SK-N-SH treated with all-trans-retinoic acid at 6 μM for 48 hours (cell line): Measurements from ENCODE around the gene DOP1B.

Source experiments
- ATAC-seq: fragments of 200-7000 bp; cut with Tn5 transposase; 3 replicates; pipeline ENCODE4 v1.9.1; 2020; ENCODE audit warnings: mild to moderate bottlenecking, moderate library complexity
- ARNTL ChIP-seq: fragments of 450-650 bp; formaldehyde crosslinking; IDR thresholded peaks from 2 replicates; pipeline ENCODE4 v1.5.0; 2020; ENCODE audit warnings: low read depth, mild to moderate bottlenecking, moderate library complexity, borderline replicate concordance
- CSDC2 ChIP-seq: fragments of 250-450 bp; sonication (Bioruptor Pico); IDR thresholded peaks from 2 replicates; pipeline ENCODE4 v1.5.0; 2020; ENCODE audit warnings: mild to moderate bottlenecking, moderate library complexity
- ESRRG ChIP-seq: fragments of 250-450 bp; sonication (Bioruptor Pico); IDR thresholded peaks from 2 replicates; pipeline ENCODE4 v1.6.1; 2021; ENCODE audit warnings: mild to moderate bottlenecking
- GLIS3 ChIP-seq: fragments of 250-450 bp; sonication (Bioruptor Pico); IDR thresholded peaks from 2 replicates; pipeline ENCODE4 v1.5.0; 2020; ENCODE audit warnings: mild to moderate bottlenecking, moderate library complexity
- ISL1 ChIP-seq: fragments of 250-450 bp; sonication (Bioruptor Pico); IDR thresholded peaks from 2 replicates; pipeline ENCODE4 v2.1.2; 2022; ENCODE audit warnings: mild to moderate bottlenecking, moderate library complexity
- OSR1 ChIP-seq: fragments of 250-450 bp; sonication (Bioruptor Pico); IDR thresholded peaks from 2 replicates; pipeline ENCODE4 v1.8.0; 2022; ENCODE audit warnings: moderate library complexity, mild to moderate bottlenecking, inconsistent platforms
- PPARA ChIP-seq: fragments of 250-450 bp; sonication (Bioruptor Pico); IDR thresholded peaks from 2 replicates; pipeline ENCODE4 v1.5.0; 2020; ENCODE audit warnings: mild to moderate bottlenecking, borderline replicate concordance
- RARB ChIP-seq: fragments of 250-450 bp; sonication (Bioruptor Pico); IDR thresholded peaks from 2 replicates; pipeline ENCODE4 v1.8.0; 2021; ENCODE audit warnings: mild to moderate bottlenecking, moderate library complexity
- SNAI2 ChIP-seq: fragments of 250-450 bp; sonication (Bioruptor Pico); IDR thresholded peaks from 2 replicates; pipeline ENCODE4 v1.5.0; 2020; ENCODE audit warnings: mild to moderate bottlenecking, moderate library complexity
- TCF4 ChIP-seq: fragments of 250-450 bp; sonication (Bioruptor Pico); IDR thresholded peaks from 2 replicates; pipeline ENCODE4 v1.8.0; 2021; ENCODE audit warnings: mild to moderate bottlenecking, moderate library complexity, borderline replicate concordance
- TOX ChIP-seq: fragments of 250-450 bp; sonication (Bioruptor Pico); IDR thresholded peaks from 2 replicates; pipeline ENCODE4 v1.8.0; 2021; ENCODE audit warnings: mild to moderate bottlenecking, moderate library complexity, borderline replicate concordance
- ZC3H10 ChIP-seq: fragments of 250-450 bp; sonication (Bioruptor Pico); IDR thresholded peaks from 2 replicates; pipeline ENCODE4 v1.5.1; 2021; ENCODE audit warnings: mild to moderate bottlenecking, moderate library complexity
- ZFP3 ChIP-seq: fragments of 250-450 bp; sonication (Bioruptor Pico); IDR thresholded peaks from 2 replicates; pipeline ENCODE4 v1.5.0; 2020; ENCODE audit warnings: mild to moderate bottlenecking, moderate library complexity
- ZFP30 ChIP-seq: fragments of 450-650 bp; formaldehyde crosslinking; IDR thresholded peaks from 2 replicates; pipeline ENCODE4 v1.5.0; 2022; ENCODE audit warnings: mild to moderate bottlenecking, moderate library complexity
- ZNF565 ChIP-seq: fragments of 450-650 bp; formaldehyde crosslinking; conservative IDR thresholded peaks from 2 replicates; pipeline ENCODE4 v1.5.0; 2020; ENCODE audit warnings: low read depth, mild to moderate bottlenecking, moderate library complexity
- ZNF70 ChIP-seq: fragments of 450-650 bp; formaldehyde crosslinking; IDR thresholded peaks from 2 replicates; pipeline ENCODE4 v1.5.0; 2020; ENCODE audit warnings: mild to moderate bottlenecking, moderate library complexity
- ZNF8 ChIP-seq: fragments of 450-650 bp; formaldehyde crosslinking; IDR thresholded peaks from 2 replicates; pipeline ENCODE4 v1.5.0; 2020; ENCODE audit warnings: mild to moderate bottlenecking, moderate library complexity
- TF ChIP-seq, protein P1 (sequence below): fragments of 250-450 bp; sonication (Bioruptor Pico); IDR thresholded peaks from 2 replicates; pipeline ENCODE4 v1.8.0; 2021; ENCODE audit warnings: low read depth, mild to moderate bottlenecking, moderate library complexity, borderline replicate concordance
- TF ChIP-seq, protein P2 (sequence below): fragments of 250-450 bp; sonication (Bioruptor Pico); IDR thresholded peaks from 2 replicates; pipeline ENCODE4 v1.8.0; 2020; ENCODE audit warnings: mild to moderate bottlenecking, moderate library complexity, borderline replicate concordance
- TF ChIP-seq, protein P3 (sequence below): fragments of 250-450 bp; sonication (Bioruptor Pico); IDR thresholded peaks from 2 replicates; pipeline ENCODE4 v1.5.1; 2020; ENCODE audit warnings: low read depth, mild to moderate bottlenecking, moderate library complexity
- TF ChIP-seq, protein P4 (sequence below): fragments of 250-450 bp; sonication (Bioruptor Pico); IDR thresholded peaks from 2 replicates; pipeline ENCODE4 v1.5.1; 2021; ENCODE audit warnings: mild to moderate bottlenecking, moderate library complexity
- TF ChIP-seq, protein P5 (sequence below): fragments of 250-450 bp; sonication (Bioruptor Pico); IDR thresholded peaks from 2 replicates; pipeline ENCODE4 v1.5.0; 2020; ENCODE audit warnings: mild to moderate bottlenecking, moderate library complexity

The DOP1B gene

DNA sequence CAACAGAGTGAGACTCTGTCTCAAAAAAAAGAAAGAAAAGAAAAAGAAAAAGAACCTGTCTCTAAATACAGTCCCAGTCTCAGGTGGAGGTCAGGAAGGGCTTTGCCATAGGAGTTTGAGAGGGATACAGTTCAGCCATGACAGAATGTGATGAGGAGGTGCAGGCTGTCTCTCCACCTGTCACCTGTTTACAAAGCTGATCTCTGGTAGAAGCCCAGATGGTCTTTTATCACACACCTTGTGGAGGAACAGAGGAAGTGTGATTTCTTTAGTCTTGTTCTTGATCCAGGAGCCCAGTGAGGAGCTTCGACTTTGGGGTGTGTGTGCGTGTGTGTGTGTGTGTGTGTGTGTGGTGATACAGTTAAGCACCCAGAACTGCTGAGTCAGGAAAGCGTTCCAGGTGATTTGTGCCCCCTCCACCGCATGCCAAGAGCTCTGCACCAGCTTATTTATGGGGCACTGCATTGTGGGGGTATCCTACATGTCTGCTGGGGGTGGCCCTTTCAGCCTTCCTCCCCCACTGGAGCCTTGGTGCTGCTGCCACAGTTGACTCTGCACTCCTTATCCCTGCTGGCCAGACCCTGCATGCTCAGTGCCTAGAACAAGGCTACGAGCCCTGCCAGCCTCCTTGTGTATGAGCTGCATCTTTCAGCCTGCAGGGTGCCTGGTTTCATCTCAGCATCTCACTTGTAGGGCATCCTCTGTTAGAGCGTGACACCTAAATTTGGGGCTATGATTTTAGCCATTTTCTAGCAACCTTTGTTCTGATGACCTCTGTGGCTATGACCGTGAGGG lies 19.3 kb downstream of the DOP1B start:
- ATAC-seq, result no peak
- TF ChIP-seq GLIS3 (CRISPR knock-in tag) (no peak), TOX (CRISPR knock-in tag) (no peak), OSR1 (CRISPR knock-in tag) (no peak), ESRRG (CRISPR knock-in tag) (no peak), ZFP30 (CRISPR knock-in tag) (no peak), ISL1 (no peak), PPARA (CRISPR knock-in tag) (no peak), ARNTL (no peak), ZFP3 (no peak), TCF4 (CRISPR knock-in tag) (no peak), SNAI2 (CRISPR knock-in tag) (no peak), ZNF565 (CRISPR knock-in tag) (no peak), ZNF8 (CRISPR knock-in tag) (no peak), ZNF70 (CRISPR knock-in tag) (no peak)
- TF ChIP-seq, protein P1, sequence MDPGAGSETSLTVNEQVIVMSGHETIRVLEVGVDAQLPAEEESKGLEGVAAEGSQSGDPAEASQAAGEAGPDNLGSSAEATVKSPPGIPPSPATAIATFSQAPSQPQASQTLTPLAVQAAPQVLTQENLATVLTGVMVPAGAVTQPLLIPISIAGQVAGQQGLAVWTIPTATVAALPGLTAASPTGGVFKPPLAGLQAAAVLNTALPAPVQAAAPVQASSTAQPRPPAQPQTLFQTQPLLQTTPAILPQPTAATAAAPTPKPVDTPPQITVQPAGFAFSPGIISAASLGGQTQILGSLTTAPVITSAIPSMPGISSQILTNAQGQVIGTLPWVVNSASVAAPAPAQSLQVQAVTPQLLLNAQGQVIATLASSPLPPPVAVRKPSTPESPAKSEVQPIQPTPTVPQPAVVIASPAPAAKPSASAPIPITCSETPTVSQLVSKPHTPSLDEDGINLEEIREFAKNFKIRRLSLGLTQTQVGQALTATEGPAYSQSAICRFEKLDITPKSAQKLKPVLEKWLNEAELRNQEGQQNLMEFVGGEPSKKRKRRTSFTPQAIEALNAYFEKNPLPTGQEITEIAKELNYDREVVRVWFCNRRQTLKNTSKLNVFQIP, result no peak
- TF ChIP-seq, protein P2, sequence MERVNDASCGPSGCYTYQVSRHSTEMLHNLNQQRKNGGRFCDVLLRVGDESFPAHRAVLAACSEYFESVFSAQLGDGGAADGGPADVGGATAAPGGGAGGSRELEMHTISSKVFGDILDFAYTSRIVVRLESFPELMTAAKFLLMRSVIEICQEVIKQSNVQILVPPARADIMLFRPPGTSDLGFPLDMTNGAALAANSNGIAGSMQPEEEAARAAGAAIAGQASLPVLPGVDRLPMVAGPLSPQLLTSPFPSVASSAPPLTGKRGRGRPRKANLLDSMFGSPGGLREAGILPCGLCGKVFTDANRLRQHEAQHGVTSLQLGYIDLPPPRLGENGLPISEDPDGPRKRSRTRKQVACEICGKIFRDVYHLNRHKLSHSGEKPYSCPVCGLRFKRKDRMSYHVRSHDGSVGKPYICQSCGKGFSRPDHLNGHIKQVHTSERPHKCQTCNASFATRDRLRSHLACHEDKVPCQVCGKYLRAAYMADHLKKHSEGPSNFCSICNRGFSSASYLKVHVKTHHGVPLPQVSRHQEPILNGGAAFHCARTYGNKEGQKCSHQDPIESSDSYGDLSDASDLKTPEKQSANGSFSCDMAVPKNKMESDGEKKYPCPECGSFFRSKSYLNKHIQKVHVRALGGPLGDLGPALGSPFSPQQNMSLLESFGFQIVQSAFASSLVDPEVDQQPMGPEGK (CRISPR knock-in tag), result no peak
- TF ChIP-seq, protein P3, sequence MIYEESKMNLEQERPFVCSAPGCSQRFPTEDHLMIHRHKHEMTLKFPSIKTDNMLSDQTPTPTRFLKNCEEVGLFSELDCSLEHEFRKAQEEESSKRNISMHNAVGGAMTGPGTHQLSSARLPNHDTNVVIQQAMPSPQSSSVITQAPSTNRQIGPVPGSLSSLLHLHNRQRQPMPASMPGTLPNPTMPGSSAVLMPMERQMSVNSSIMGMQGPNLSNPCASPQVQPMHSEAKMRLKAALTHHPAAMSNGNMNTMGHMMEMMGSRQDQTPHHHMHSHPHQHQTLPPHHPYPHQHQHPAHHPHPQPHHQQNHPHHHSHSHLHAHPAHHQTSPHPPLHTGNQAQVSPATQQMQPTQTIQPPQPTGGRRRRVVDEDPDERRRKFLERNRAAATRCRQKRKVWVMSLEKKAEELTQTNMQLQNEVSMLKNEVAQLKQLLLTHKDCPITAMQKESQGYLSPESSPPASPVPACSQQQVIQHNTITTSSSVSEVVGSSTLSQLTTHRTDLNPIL (CRISPR knock-in tag), result no peak
- TF ChIP-seq, protein P4, sequence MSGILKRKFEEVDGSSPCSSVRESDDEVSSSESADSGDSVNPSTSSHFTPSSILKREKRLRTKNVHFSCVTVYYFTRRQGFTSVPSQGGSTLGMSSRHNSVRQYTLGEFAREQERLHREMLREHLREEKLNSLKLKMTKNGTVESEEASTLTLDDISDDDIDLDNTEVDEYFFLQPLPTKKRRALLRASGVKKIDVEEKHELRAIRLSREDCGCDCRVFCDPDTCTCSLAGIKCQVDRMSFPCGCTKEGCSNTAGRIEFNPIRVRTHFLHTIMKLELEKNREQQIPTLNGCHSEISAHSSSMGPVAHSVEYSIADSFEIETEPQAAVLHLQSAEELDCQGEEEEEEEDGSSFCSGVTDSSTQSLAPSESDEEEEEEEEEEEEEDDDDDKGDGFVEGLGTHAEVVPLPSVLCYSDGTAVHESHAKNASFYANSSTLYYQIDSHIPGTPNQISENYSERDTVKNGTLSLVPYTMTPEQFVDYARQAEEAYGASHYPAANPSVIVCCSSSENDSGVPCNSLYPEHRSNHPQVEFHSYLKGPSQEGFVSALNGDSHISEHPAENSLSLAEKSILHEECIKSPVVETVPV (CRISPR knock-in tag), result no peak
- TF ChIP-seq, all 23 proteins: peak for 0

DNA sequence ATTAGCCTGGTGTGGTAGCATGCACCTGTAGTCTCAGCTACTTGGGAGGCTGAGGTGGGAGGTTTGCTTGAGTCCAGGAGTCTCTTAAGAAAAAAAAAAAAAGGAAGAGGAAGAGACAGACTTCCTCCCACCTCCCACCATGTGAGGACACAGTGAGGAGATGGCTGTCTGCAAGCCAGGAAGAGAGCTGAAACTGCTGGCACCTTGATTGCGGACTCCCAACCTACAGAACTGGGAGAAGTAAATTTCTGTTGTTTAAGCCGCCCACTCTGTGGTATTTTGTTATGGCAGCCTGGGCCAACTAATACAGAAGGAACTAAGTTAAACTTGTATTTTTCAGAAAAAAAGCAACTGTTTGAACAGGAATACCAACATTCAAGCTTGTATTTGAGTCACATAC lies 21.7 kb downstream of the DOP1B start:
- no peak for ATAC-seq

More for the DNA sequence above, 21.7 kb downstream of the DOP1B start:
- no peak for TF ChIP-seq ISL1
- TF ChIP-seq, protein P4 (CRISPR knock-in tag), result no peak
- no peak for TF ChIP-seq GLIS3 (CRISPR knock-in tag)
- TF ChIP-seq ZNF8 (CRISPR knock-in tag), result no peak
- TF ChIP-seq OSR1 (CRISPR knock-in tag), result no peak
- TF ChIP-seq CSDC2 (CRISPR knock-in tag), result no peak
- no peak for TF ChIP-seq ESRRG (CRISPR knock-in tag)
- TF ChIP-seq SNAI2 (CRISPR knock-in tag), result no peak
- no peak for TF ChIP-seq RARB (CRISPR knock-in tag)
- TF ChIP-seq, protein P1, result no peak
- TF ChIP-seq TCF4 (CRISPR knock-in tag), result no peak
- TF ChIP-seq TOX (CRISPR knock-in tag), result no peak
- TF ChIP-seq ZC3H10, result no peak
- no peak for TF ChIP-seq ZNF565 (CRISPR knock-in tag)
- TF ChIP-seq, protein P5, sequence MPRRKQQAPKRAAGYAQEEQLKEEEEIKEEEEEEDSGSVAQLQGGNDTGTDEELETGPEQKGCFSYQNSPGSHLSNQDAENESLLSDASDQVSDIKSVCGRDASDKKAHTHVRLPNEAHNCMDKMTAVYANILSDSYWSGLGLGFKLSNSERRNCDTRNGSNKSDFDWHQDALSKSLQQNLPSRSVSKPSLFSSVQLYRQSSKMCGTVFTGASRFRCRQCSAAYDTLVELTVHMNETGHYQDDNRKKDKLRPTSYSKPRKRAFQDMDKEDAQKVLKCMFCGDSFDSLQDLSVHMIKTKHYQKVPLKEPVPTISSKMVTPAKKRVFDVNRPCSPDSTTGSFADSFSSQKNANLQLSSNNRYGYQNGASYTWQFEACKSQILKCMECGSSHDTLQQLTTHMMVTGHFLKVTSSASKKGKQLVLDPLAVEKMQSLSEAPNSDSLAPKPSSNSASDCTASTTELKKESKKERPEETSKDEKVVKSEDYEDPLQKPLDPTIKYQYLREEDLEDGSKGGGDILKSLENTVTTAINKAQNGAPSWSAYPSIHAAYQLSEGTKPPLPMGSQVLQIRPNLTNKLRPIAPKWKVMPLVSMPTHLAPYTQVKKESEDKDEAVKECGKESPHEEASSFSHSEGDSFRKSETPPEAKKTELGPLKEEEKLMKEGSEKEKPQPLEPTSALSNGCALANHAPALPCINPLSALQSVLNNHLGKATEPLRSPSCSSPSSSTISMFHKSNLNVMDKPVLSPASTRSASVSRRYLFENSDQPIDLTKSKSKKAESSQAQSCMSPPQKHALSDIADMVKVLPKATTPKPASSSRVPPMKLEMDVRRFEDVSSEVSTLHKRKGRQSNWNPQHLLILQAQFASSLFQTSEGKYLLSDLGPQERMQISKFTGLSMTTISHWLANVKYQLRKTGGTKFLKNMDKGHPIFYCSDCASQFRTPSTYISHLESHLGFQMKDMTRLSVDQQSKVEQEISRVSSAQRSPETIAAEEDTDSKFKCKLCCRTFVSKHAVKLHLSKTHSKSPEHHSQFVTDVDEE (CRISPR knock-in tag), result no peak
- no peak for TF ChIP-seq PPARA (CRISPR knock-in tag)
- TF ChIP-seq ZFP3, result no peak
- no peak for TF ChIP-seq ARNTL
